NCI-H2196 treated with DMSO at 0.1 percent for 48 hours (cell line): Measurements from ENCODE around the gene TFF3.

Experiments
- DNase-seq: peaks from one replicate; lab custom pipeline; 2025; ENCODE audit not compliant: unreplicated experiment; lab: John Stamatoyannopoulos, UW

Gene TFF3

GRCh38 chr21:42272984-42273600, 42.1 kb downstream of the TFF3 start:
- no peak for DNase-seq

- DNase-seq, result no peak
Observed at GRCh38 chr21:42272109-42272962, 42.9 kb downstream of the TFF3 start.

GRCh38 chr21:42271065-42271464, 44.1 kb downstream of the TFF3 start:
- DNase-seq, result no peak

GRCh38 chr21:42269386-42269785, 45.8 kb downstream of the TFF3 start:
- DNase-seq, result no peak

- DNase-seq, result no peak
Observed at GRCh38 chr21:42266971-42267556, 48.1 kb downstream of the TFF3 start.

- DNase-seq, result no peak
Observed at GRCh38 chr21:42265231-42265812, 49.9 kb downstream of the TFF3 start.

DNA sequence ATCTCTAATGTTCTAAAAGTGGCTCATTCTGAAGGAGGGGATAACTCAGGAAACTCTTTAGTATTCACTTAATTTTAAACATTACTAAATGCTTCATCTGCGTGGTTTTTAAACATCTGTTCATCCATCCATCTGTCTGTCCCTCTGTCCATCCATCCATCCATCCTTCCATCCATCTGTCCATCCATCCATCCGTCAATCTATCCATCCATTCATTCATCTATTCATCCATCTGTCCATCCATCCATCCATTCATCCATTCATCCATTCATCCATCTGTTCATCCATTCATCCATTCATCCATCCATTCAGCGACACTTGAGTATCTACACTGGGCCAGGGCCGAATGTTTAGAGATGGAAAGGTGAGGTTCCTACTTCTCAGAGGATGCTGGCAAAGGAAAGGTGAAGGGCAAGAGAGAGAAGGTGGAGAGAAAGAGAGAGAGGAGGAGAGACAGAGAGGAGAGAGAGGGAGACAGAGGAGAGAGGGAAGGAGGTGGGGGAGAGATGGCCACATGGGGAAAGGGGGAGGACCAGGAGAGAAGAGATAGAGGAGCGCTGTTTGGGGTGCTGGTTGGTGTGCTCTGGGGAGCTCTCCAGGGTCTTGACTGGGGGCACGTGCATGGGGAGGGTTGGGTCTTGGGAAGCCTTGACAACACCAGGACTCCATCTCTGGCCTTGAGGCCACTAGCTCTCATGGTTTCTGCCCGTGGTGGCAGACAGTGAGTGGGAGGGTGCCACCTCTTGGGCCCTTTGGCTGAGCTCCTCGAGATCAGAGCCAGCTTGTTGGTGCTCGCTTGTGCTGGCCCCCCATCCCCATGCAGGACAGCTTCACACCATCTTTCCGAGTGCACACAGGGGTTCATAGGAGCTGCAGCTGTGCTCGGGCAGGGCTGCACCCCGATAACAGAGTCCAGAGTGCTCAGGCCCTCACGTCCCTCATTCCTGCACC, 50.7 kb downstream of the TFF3 start:
- no peak for DNase-seq

DNA sequence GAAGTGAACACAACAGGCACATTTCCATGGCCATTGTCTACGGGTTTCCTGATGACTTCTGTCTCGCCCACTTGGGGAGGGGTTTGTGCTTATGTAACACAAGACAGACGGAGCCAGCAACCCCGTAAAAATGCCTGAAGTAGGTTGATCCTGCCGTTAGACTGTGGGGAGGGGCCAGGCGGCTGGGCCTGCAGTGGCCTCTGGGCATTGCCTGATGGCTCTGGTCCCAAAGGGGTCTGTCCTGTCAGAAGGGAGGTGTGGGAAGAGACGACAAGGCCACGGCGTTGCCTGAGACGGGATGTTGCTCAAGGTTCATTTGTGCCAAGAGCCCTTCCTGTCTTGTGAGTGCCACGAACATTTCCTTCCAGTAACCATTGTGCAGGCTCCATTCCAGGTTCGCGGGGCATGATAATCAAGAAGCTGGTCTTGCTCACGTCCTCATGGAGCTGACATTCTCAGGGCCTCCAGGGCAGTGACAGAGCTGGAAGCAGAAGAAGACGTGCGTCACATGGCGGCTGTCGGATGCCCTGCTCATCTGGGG, 51.5 kb downstream of the TFF3 start:
- DNase-seq, result no peak

DNA sequence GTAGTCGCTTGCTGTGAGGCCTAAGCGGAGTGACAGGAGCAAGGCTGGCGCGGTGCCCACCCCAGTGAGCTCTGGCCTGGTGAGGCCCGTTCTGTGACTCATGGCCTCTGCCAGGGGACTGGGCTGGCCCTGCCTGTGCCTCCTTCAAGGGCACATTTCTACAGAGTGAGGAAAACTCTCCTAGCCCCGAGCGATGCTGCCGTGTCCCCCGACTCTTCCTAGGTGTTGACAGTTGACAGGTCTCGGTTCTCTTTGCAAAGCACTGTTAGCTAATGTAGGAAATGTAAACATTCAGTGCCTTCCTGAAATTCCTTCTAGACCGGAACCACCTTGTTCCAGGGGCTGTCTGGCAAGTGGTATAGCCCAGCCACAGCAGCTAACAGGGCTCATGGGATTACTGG, 52.4 kb downstream of the TFF3 start:
- DNase-seq, result no peak

GRCh38 chr21:42261829-42262200, 53.4 kb downstream of the TFF3 start:
- DNase-seq, result no peak
